AG04450 (cell line): ENCODE measurements around the gene URM1. TPM values are rescaled to one million over a fixed set of nuclear protein-coding genes. Genes with fewer than 3 reads are reported as not detected.
A peak's percentile ranks its signal among the peaks of the same experiment; 100 is the strongest.

Source experiments
- CTCF ChIA-PET: fragments of 300-600, 350-600 bp; formaldehyde crosslinking; extraction: SDS; loops from one replicate; lab custom pipeline; 2022; ENCODE audit warnings: antibody characterized with exemption, inconsistent platforms; lab: Charles Lee
- POLR2A ChIA-PET: fragments of 350-600 bp; formaldehyde crosslinking; extraction: SDS; loops from one replicate; lab custom pipeline; 2021; ENCODE audit warnings: antibody characterized with exemption, inconsistent platforms; lab: Yijun Ruan, JAX
- DNase-seq: peaks from one replicate; pipeline ENCODE4 v3.0.0-alpha.2; 2011; ENCODE audit warnings: low read depth, low spot score
- H3K27ac ChIP-seq: one replicate; pipeline ENCODE4 v1.5.1; 2012; ENCODE audit warnings: low read depth, low read length, control low read depth
- H3K27me3 ChIP-seq: one replicate; pipeline ENCODE4 v1.6.0; 2012; ENCODE audit warnings: low read length; ENCODE audit not compliant: control insufficient read depth, insufficient read depth
- H3K4me3 ChIP-seq: 2 replicates; pipeline ENCODE4 v1.5.1; 2011; ENCODE audit warnings: mild to moderate bottlenecking, low read depth, low read length, control low read depth
- H3K9me3 ChIP-seq: 2 replicates; pipeline ENCODE4 v1.5.1; 2012; ENCODE audit warnings: low read length; ENCODE audit not compliant: control insufficient read depth, insufficient read depth
- CTCF ChIP-seq: IDR thresholded peaks from 2 replicates; pipeline ENCODE4 v1.5.1; 2011; ENCODE audit warnings: low read depth, low read length, control low read depth, inconsistent platforms
- polyA plus RNA-seq: library from polyadenylated mRNA; depleted of rRNA; stranded (reverse); fragments of >200 nt; gene quantifications from 2 replicates; pipeline ENCODE4 v1.2.3, GENCODE V29; 2011

URM1 gene
- polyA plus RNA-seq, 1 experiment, result 44.7 TPM

GRCh38 chr9:128369024-128369706 lies 2.0 kb upstream of the URM1 start:
- no peaks in the 10 kb centered on the region for H3K27me3 ChIP-seq
- ChIA-PET POLR2A (interaction anchor here (0.6 kb wide), 1 partner anchor 89 kb away, joined by 7 read pairs; no protein-coding TSS in a partner anchor), CTCF (no interaction called here)
- no peak for TF ChIP-seq CTCF
- no peak overlapping the region for H3K4me3 ChIP-seq
- H3K9me3 ChIP-seq, result no peaks in the 10 kb centered on the region
- no peak for DNase-seq
- H3K27ac ChIP-seq, result no peak overlapping the region

- Histone ChIP-seq H3K4me3 (peak overlapping the region; percentile 88), H3K27ac (peak overlapping the region; percentile 95), H3K27me3 (no peaks in the 10 kb centered on the region), H3K9me3 (no peaks in the 10 kb centered on the region)
- POLR2A ChIA-PET, result interaction anchor here (0.7 to 1.9 kb wide), 4 partner anchors 8 to 475 kb away, joined by 3 to 20 read pairs (median 6); partner anchors contain the start of gene SPTAN1
- CTCF ChIA-PET, result interaction anchor here (1.0 to 2.5 kb wide), 3 partner anchors 9 to 49 kb away, joined by 3 to 21 read pairs (median 5); no protein-coding TSS in a partner anchor
- DNase-seq, result no peak
- TF ChIP-seq CTCF, result no peak
These were observed 815 bp upstream of the URM1 start for GRCh38 chr9:128370367-128370751.

- CTCF ChIA-PET, result interaction anchor here (1.1 to 2.5 kb wide), 3 partner anchors 10 to 48 kb away, joined by 5 to 21 read pairs (median 5); no protein-coding TSS in a partner anchor
- no peak for TF ChIP-seq CTCF
- no peaks in the 10 kb centered on the region for H3K27me3 ChIP-seq
- POLR2A ChIA-PET, result interaction anchor here (0.5 to 1.9 kb wide), 6 partner anchors 10 to 803 kb away, joined by 3 to 20 read pairs (median 6); partner anchors contain the start of genes CERCAM and SPTAN1
- peak overlapping the region; percentile 88 for H3K27ac ChIP-seq
- DNase-seq, result no peak
- H3K4me3 ChIP-seq, result peak overlapping the region; percentile 100
- no peaks in the 10 kb centered on the region for H3K9me3 ChIP-seq
These were observed 500 bp downstream of the URM1 start for GRCh38 chr9:128371630-128372117.

- ChIA-PET POLR2A (interaction anchor here (0.6 to 1.9 kb wide), 3 partner anchors 48 to 803 kb away, joined by 3 to 10 read pairs (median 9); partner anchors contain the start of genes CERCAM and SPTAN1), CTCF (interaction anchor here (2.5 kb wide), 1 partner anchor 10 kb away, joined by 21 read pairs; no protein-coding TSS in a partner anchor)
- Histone ChIP-seq H3K4me3 (peak overlapping the region; percentile 100), H3K27me3 (no peaks in the 10 kb centered on the region), H3K27ac (peak overlapping the region; percentile 22), H3K9me3 (no peaks in the 10 kb centered on the region)
- no peak for DNase-seq
- TF ChIP-seq CTCF, result no peak
These were observed 1.0 kb downstream of the URM1 start for GRCh38 chr9:128372188-128372641.
